GM18907 (cell line): ENCODE measurements around the gene WDR37.
"Not testable (repeated sequence)": the region's sequence is repeated elsewhere in the genome, so short reads cannot be mapped to it uniquely, and the experiment has no call there.

Experiments
- ATAC-seq: cut with Tn5 transposase; IDR thresholded peaks from one replicate; pipeline ENCODE4 v1.9.1; 2021; ENCODE audit warnings: mild to moderate bottlenecking, moderate library complexity; ENCODE audit not compliant: unreplicated experiment

WDR37 gene

GRCh38 chr10:1101946-1102345 lies 45.8 kb downstream of the WDR37 start:
- ATAC-seq: no peak

- no peak for ATAC-seq
Measured at GRCh38 chr10:1102416-1102815, 46.2 kb downstream of the WDR37 start.

GRCh38 chr10:1102831-1103230 lies 46.6 kb downstream of the WDR37 start:
- no peak for ATAC-seq

- ATAC-seq: no peak
Measured at GRCh38 chr10:1103551-1103950, 47.4 kb downstream of the WDR37 start.

- ATAC-seq: no peak
Measured at GRCh38 chr10:1104971-1105370, 48.8 kb downstream of the WDR37 start.

- no peak for ATAC-seq
Measured at GRCh38 chr10:1107004-1107403, 50.8 kb downstream of the WDR37 start.

GRCh38 chr10:1107679-1108078 lies 51.5 kb downstream of the WDR37 start:
- ATAC-seq: no peak

GRCh38 chr10:1109795-1110673 lies 53.8 kb downstream of the WDR37 start:
- ATAC-seq: peak; percentile 83

- no peak for ATAC-seq
Measured at GRCh38 chr10:1110674-1111119, 54.5 kb downstream of the WDR37 start.

- no peak for ATAC-seq
Measured at GRCh38 chr10:1114315-1114714, 58.1 kb downstream of the WDR37 start.

- no peak for ATAC-seq
Measured at GRCh38 chr10:1114719-1115606, 58.8 kb downstream of the WDR37 start.

- no peak for ATAC-seq
Measured at GRCh38 chr10:1115607-1115955, 59.4 kb downstream of the WDR37 start.

GRCh38 chr10:1116051-1116450 lies 59.9 kb downstream of the WDR37 start:
- ATAC-seq: no peak

- ATAC-seq: no peak
Measured at GRCh38 chr10:1116696-1117280, 60.6 kb downstream of the WDR37 start.

- ATAC-seq: no peak
Measured at GRCh38 chr10:1117651-1118050, 61.5 kb downstream of the WDR37 start.

GRCh38 chr10:1118318-1118717 lies 62.1 kb downstream of the WDR37 start:
- ATAC-seq: not testable (repeated sequence)

- no peak for ATAC-seq
Measured at GRCh38 chr10:1119027-1119426, 62.8 kb downstream of the WDR37 start.

- no peak for ATAC-seq
Measured at GRCh38 chr10:1119501-1119900, 63.3 kb downstream of the WDR37 start.

GRCh38 chr10:1120306-1120705 lies 64.1 kb downstream of the WDR37 start:
- no peak for ATAC-seq

- no peak for ATAC-seq
Measured at GRCh38 chr10:1120801-1121211, 64.6 kb downstream of the WDR37 start.

- ATAC-seq: no peak
Measured at GRCh38 chr10:1121271-1121970, 65.2 kb downstream of the WDR37 start.
